ENCODE data around the gene WEE1.
"Not testable (repeated sequence)": the region's sequence is repeated elsewhere in the genome, so short reads cannot be mapped to it uniquely, and the experiment has no call there.

WEE1 gene

DNA sequence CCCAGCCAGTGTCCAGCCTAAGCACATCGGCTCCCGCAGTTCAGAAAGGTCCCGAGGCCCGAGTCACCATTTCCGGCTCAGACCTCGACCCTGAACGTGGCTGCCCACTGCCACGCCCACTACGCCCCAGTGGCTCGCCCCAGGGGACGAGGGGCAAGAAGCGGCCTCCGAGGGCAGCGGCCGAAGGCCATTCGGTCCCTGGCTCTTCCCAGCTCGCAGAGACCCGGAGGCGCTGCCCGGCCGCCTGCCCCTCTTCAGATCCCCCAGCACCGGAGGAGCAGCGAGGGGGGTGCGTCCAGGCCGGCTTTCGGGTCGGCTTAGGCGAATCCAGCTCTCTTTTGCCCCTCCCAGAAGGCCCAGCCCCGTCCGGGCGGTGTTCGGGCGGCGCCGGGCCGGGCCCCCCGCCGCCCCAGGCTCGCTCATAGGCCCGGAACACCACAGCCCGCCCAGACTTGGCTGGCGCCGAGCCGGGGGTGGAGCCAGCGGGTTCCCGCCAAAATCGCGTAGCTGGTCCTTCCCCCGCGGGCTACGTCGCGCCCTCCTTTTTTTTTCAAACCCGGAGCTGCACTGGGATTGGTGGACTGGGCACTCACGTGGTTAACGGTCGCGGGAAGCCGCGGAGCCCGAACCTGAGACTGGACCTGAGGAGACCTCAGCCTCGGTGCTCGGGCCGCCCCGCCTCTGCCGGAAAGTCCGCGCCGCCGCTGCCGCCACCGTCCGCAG, at the start of gene WEE1:
Gene WEE1, plus strand, starts transcription at position 619 of the 723 bp plus-strand sequence. CDS start 264 bp downstream, outside the sequence.
- peak; percentile 93 to 99 (median 94) for DNase-seq (ENCODE audit: low read depth in 3 of 3)

DNA sequence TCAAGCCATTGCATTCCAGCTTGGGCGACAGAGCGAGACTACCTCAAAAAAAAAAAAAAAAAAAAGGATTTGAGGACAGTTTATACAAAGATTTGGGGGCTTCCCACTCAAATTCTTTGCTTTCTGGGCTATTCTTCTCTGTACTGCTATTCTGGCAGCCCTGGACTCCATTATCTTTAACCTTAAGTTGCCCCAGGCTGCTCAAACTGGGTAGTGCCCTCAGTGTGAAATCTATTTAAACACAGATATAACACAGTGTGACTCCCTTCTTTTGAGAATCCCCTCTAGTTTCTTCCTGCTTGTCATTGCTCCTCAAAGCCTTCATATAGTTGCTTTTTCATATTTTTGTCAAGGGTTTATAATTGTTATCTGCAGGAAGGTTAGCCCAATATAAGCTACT, 49.5 kb upstream of the WEE1 start:
- no peak for DNase-seq (ENCODE audit: low read depth in 3 of 3)

DNA sequence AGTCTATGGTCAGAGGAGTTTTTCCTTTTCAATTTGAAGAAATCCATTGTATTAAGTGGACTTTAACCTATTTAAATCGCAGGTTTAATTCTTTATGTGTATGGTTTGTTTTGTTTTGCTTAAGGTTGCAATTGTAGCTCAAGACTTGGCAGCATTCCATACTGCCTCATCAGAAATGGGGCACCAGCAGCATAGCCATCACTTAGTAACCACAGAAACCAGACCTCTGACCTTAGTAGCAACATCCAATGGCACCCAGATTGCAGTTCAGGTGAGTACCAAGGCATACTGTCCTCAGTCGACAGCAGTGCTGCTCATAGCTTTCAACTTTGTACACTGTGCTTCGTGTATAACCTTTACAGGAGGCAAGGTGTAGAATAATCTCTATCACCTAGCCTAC, 48.4 kb upstream of the WEE1 start:
- no peak for DNase-seq (ENCODE audit: low read depth in 3 of 3)

DNA sequence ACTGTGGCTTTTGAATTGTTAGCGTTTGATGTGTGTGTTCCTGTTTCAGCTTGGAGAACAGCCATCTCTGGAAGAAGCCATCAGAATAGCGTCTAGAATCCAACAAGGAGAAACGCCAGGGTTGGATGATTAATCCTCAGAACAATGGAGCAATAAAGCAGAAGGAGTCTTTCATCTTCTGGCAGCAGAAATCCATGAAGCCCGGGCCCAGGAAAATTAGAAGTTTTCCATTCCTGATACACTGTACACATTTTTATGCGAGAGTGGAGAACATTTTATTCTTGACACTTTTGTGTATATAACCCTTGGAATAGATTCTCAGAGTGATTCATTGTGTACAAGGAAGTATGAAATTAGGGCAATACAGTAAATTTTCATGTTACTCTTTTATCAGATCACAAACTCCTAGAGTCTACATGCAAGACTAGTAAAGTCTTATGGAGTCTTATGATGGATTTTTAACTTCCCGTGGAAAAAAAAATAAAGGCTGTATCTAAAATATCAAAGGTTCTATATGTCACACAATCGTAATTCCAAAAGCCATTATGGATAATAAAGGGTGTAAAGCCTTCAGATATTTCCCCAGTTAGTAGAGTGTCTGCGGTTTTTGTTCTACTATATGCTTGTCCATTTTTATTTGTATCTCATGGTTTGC, 45.9 kb upstream of the WEE1 start:
- DNase-seq (ENCODE audit: low read depth in 3 of 3) = no peak

DNA sequence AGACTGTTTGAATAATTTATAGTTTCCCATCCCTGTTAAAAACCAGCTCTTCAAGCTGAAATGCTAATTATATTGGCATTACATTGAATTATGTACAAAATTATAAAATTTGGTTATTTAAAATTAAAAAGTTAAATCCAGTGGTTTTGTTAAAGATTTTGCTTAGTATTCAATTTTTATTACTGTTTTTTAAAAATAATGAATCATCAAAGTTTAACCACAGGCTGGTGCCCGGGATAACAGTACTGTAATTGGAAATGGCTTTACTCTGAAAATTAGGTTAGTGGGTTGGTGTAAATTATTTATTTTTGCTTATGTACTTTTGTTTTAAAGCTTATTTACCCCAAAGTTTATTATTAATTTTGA, 45.4 kb upstream of the WEE1 start:
- no peak for DNase-seq (ENCODE audit: low read depth in 3 of 3)

DNA sequence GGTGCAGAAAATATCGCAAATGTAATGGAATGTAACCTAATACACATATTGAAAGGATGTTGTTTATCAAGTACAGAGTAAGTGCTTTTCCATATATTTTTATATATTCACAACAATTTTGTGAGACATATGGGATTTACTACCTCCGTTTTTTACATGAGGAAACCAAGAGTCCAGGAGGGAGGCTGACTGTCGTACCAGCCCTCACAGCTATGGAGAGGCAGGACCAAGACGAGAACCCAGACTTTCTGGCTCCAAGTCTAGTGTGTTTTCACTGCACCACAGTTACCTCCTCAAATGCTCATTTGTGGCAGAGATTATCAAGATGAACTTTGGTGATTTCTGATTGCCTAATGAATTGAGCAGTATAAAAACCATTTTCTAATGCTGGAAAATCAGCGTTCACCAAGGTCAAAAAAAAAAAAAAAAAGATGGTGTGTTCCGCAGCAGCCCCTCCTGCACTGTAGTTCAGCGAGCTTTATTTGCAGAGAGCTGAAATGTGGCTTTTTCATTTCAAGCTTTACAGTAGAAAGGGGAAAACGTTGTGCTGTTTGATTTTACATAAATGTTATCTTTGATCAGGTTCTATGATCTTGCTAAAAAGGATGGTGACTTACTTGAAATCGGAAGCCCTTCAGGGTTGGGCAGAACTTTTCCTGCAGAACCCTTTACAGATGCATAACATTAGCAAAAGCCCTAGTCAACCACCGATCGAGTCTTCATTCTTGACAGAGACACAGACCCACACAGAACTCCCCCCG, 44.7 kb upstream of the WEE1 start:
- DNase-seq (ENCODE audit: low read depth in 3 of 3) = no peak

DNA sequence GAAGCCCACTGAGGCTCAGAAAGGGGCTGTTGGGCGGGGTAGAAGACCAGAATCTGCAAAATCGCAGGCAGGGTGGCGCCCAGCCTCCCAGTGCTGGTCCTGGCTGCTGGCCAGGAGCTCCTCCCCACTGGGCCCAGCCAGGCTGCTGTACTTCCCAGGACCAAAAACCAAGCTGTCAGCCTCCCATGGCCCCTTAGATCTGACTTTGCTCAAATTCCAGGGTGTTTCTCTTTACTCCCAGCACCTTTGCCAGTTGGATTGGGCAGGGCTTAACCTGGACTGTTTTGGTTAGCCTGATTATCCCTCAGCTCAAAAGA, 44.2 kb upstream of the WEE1 start:
- DNase-seq (ENCODE audit: low read depth in 3 of 3) = no peak

DNA sequence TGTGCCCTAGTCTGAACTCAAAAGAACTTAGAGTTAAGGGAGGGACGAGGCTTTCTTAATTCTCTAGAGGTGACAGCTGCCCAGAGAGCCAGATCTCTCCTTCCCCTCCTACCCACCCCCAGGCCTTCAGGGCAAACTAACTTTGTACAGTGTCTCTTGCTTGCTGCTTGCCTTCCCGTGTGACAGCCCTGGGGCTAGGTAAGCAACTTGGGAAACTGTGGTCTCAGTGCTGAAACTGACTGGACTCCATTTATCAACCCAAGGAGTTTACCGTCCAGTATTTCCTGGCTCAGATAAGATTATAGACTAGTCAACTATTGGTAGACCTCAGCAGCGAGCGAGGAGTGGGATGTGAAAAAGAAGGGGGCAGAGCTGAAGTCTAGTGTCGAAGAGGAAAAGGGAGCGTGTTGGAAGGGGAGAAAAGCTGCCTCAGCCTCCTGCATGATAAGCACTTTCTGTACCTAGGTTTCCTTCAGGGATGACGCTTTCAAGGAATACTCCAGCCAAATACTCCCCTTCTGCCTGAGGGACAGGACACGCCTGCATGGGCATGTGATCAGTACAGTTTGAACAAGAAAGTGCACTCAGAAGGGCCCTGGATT, 43.3 kb upstream of the WEE1 start:
- no peak for DNase-seq (ENCODE audit: low read depth in 3 of 3)

DNA sequence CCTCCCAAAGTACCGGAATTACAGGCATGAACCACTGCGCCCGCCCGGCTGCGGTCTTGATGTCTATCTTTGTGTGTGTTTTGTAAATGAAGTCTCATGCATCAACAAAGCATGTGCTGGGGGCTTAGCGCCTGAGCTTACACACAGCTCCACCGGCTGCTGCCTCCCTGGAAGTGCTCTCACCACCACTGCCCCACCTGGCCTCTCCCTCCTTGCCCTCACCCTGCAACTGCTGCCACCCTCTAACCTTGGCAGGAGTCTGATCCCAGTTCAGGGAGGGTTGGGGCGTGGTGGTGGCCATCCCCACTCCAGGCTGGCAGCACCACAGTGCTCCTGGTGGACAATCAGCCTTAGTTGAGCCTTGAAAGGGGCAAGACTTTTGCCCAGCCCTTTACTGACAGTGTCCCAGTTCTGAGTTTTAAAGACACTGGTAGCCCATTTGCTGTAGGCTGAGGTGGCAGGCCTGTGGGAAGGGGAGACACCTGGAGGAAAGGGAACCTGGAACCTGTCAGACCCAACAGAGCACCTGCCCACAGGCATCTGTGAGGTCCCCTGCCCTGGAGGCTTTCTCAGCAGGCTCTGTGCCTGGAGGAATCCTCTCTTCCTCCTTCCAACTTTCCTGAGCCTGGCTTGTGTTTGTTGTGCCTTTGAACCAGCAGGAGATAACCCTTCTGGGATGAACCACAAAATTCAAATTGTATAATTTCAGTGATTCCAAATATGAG, 42.4 kb upstream of the WEE1 start:
- no peak for DNase-seq (ENCODE audit: low read depth in 3 of 3)

DNA sequence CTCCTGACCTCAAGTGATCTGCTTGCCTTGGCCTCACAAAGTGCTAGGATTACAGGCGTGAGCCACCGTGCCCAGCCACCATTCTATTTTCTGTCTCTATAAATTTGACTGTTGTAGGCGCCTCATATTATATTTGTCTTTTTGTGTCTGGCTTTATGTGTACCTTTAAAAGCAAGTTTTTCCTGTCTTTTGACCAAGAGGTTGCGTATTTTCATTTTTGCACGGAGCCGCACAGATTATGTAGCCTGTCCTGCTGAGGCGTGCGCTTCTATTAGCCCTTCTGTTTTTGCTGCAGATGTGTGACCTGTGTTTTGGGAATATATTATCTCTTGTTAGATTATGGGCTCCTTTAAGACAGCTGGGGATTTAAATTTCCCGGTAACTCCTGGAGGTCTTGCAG, 40.4 kb upstream of the WEE1 start:
- DNase-seq (ENCODE audit: low read depth in 3 of 3) = no peak

DNA sequence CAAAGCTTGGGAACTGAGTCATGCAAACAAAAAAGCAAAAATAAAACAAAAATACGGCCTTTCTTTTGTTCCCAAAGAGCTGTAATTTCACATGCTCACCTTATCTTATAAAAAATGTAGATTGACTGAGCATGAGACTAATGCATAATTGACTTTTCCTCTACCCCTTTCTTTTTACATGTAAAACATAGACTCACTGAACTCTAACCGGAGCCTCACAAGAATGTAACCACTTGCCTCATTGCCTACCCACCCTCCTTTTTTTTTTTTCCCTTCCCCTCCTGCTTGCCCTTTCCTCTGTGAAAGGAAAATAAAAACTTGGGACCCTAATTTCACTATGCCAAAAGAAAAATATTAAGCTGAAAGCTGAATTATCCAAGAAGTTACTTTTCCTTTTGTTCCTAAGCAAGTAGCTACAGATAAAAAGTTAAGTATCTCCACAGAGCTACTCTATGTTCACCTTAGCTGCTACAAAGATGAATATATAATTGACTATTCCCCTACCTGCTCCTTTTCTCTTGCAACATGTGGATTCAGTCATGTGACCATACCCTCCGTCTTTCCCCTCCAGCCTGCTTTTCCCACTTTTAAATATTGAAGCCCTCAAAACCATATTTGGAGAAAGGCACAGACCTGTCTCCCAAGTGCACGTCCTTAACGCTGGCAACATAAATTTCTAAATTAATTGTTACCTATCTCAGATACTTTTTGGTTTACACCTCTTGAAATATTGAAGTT, 39.6 kb upstream of the WEE1 start:
- DNase-seq (ENCODE audit: low read depth in 3 of 3) = no peak

DNA sequence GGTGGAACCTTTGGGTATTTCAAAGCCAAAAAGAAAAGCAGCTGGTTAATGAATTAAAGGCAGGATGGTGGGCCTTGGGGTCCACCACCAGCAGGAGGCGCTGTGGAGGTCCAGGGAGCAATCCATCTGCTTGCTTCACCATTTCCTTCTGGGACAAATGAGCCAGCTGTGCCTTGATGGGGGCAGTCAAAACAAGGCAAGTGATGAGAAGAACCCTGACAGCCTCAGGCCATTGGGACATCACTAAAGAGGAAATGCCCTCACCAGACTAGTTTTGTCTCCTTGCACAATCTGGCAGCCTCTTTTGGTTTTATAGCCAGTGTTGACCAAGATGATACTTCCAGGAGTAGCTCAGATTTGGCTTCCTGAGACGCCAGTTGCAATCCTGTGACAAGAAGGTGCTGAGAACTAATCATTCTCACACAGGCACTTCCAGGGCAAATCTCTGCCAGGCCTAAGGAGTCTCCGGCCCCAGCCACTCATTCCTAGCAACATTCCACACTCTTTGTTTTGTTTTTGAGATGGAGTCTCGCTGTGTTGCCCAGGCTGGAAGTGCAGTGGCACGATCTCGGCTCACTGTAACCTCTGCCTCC, 38.2 kb upstream of the WEE1 start:
- DNase-seq (ENCODE audit: low read depth in 3 of 3) = peak; percentile 58 to 81 (median 62)

DNA sequence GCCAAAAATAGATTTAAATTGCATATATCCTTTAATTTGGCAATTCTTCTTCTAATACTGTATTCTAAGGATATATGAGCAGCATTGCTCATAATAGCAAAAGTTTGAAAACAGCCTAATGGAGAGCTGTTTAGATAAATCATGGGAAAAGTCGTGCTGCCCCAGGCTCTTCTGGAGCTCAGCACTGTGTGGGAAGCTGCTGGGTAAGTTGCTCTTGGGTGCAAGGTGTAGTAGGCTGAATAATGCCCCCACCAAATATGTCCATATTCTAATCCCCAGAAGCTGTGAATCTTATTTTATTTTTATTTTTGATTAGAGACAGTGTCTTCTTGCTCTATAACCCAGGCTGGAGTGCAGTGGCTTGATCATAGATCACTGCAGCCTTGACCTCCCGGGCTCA, 34.9 kb upstream of the WEE1 start:
- DNase-seq (ENCODE audit: low read depth in 3 of 3) = no peak

DNA sequence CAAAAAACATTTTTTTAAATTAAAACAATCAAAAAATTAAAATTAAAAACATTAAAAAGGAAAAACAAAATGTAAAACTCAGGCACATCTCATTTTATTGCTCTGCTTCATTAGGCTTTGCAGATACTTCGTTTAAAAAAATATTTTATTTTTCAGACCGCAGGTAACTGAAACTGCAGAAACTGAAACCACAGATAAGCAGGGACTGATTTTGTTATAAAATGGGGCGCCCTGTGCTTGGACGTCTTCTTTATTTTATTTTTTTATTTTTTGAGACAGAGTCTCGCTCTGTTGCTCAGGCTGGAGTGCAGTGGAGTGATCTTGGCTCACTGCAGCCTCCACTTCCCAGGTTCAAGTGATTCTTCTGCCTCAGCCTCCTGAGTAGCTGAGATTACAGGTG, 24.3 kb upstream of the WEE1 start:
- DNase-seq (ENCODE audit: low read depth in 3 of 3) = not testable (repeated sequence)

DNA sequence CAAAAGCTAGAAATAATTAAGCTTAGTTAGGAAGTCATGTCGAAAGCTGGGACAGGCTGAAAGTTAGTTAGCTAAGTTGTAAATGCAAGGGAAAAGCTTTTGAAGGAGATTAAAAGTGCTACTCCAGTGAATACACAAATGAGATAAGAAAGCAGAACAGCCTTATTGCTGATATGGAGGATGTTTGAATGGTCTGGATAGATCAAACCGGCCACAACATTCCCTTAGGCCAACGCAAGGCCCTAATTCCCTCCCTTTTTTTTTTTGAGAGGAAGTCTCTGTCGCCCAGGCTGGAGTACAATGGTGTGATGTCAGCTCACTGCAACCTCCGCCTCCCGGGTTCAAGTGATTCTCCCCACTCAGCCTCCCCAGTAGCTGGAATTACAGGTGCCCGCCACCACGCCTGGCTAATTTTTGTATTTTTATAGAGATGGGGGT, 23.3 kb upstream of the WEE1 start:
- DNase-seq (ENCODE audit: low read depth in 3 of 3) = no peak

DNA sequence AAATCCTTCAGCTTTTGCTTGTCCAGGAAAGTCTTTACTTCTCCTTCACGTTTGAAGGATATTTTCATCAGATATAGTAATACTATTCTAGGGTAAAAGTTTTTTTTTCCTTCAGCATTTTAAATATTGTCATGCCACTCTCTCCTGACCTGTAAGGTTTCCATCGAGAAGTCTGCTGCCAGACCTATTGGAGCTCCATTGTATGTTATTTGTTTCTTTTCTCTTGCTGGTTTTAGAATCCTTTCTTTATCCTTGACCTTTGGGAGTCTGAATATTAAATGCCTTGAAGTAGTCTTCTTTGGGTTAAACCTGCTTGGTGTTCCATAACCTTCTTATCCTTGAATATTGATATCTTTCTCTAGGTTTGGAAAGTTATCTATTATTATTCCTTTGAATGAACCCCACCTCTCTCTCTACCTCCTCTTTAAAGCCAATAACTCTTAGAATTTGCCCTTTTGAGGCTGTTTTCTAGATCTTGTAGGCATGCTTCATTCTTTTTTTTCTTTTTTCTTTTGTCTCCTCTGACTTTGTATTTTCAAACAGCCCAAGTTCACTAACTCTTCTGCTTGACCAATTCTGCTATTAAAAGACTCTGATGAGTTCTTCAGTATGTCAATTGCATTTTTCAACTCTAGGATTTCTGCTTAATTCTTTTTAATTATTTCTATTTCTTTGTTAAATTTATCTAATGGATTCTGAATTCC, 12.0 kb upstream of the WEE1 start:
- no peak for DNase-seq (ENCODE audit: low read depth in 3 of 3)

DNA sequence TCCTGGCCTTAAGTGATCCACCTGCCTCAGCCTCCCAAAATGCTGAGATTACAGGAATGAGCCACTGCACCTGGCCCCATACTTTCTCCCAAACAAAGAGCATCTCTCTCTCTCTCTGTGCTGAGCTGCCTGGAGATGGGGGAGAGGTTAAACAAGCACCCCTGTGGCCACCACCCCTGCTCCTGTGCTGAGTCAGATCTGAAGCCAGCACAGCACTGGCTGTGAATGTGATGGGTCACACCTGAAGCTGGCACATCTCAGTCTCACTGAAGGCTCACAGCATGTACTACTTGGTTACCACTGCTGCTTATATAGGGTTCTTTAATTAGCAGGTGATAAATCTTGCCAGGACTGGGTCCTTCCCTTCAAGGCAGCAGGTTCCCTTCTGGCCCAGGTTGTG, 10.8 kb upstream of the WEE1 start:
- DNase-seq (ENCODE audit: low read depth in 3 of 3) = no peak

DNA sequence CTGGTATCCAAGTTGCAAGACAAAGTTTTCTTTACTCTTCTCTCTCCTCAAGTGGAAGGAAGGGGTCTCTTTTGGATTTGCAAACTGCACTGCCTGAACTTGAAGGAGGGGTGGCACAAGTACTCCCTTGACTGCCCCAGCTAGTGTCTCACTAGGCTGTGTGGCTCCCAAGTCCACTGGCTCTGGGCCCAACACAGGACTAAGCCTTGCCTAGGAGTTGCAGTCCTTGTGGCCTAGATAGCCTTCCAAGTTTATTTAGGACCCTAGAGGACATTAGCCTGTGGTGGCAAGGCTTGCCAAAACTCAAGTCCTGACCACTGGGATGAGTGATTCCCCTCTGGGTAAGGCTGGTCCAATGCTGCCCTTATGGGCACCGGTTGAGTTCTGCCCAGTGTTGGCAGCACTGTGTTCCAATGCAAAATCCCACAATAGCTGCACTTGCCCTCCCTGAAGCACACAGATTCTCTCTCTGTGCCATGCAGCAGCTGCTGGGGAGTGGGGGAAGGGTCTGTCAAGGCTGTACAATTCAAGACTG, 10.2 kb upstream of the WEE1 start:
- DNase-seq (ENCODE audit: low read depth in 3 of 3) = no peak

DNA sequence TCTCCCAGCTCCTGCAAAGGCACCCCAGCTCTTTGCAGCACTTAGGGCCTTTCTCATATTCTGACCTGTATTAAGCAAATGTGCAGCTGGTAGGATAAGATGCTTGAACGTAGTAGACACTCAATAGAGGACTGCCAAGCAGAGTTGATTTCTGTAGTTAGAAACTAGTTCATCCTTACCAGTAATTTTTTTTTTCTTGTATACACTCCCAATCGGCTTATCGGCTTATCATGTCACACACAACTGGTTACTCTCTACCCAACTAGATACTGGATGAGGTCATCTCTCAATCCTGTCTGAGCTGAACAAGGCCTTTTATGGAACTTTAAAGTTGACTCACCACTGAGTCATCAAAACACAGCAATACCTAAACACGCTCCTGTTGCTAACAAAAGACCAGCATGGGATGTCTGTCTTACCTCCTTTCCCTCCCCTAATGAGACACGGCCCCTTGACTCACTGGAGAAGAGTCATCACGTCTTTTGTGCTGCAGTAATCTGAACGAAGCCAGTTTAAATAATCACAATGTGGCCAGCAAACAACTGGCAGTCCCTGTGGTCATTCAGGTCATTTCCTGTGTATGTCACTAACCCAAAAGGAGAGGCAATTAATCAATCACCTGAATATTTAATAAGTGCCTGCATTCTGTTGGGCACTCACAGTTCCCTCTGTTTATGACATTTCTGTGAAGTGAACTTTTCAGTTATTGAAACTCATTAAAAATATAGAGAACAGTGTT, 7.5 kb upstream of the WEE1 start:
- peak; percentile 27 to 60 (median 35) for DNase-seq (ENCODE audit: low read depth in 3 of 3)
